Bronchial epithelial cell (primary cell): Measurements from ENCODE around the gene AHCYL2. TPM values are rescaled to one million over a fixed set of nuclear protein-coding genes. Genes with fewer than 3 reads are reported as not detected.
"Not testable (repeated sequence)": the region's sequence is repeated elsewhere in the genome, so short reads cannot be mapped to it uniquely, and the experiment has no call there.

Experiments used
- DNase-seq: peaks from one replicate; pipeline ENCODE4 v3.0.0-alpha.2; 2010; ENCODE audit warnings: low read depth
- FAIRE-seq: peaks from 2 replicates; lab custom pipeline; 2011; peaks lifted over from hg19 to GRCh38; lab: Jason Lieb, UNC
- H3K27me3 ChIP-seq: 2 replicates; pipeline ENCODE4 v1.5.1; 2011; ENCODE audit warnings: low read length; ENCODE audit not compliant: control insufficient read depth, insufficient read depth
- H3K36me3 ChIP-seq: 2 replicates; pipeline ENCODE4 v1.5.1; 2011; ENCODE audit warnings: low read length; ENCODE audit not compliant: control insufficient read depth, insufficient read depth
- H3K4me3 ChIP-seq: 2 replicates; pipeline ENCODE4 v1.5.1; 2011; ENCODE audit warnings: mild to moderate bottlenecking, low read depth, low read length, control low read depth
- total RNA-seq: library from RNA; depleted of rRNA; stranded (reverse); fragments of >200 nt; gene quantifications from 2 replicates; pipeline ENCODE4 v1.2.1, GENCODE V29; 2014
- TF ChIP-seq, protein P1 (sequence below): IDR thresholded peaks from 2 replicates; pipeline ENCODE4 v1.5.1; 2011; ENCODE audit warnings: mild to moderate bottlenecking, moderate library complexity, low read length, control low read depth, inconsistent platforms; ENCODE audit not compliant: insufficient read depth, severe bottlenecking

The AHCYL2 gene
- total RNA-seq, 1 donor from 2014 or later, result 5.0 TPM

- FAIRE-seq, result no peak
- TF ChIP-seq, protein P1, sequence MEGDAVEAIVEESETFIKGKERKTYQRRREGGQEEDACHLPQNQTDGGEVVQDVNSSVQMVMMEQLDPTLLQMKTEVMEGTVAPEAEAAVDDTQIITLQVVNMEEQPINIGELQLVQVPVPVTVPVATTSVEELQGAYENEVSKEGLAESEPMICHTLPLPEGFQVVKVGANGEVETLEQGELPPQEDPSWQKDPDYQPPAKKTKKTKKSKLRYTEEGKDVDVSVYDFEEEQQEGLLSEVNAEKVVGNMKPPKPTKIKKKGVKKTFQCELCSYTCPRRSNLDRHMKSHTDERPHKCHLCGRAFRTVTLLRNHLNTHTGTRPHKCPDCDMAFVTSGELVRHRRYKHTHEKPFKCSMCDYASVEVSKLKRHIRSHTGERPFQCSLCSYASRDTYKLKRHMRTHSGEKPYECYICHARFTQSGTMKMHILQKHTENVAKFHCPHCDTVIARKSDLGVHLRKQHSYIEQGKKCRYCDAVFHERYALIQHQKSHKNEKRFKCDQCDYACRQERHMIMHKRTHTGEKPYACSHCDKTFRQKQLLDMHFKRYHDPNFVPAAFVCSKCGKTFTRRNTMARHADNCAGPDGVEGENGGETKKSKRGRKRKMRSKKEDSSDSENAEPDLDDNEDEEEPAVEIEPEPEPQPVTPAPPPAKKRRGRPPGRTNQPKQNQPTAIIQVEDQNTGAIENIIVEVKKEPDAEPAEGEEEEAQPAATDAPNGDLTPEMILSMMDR, result no peak
- H3K4me3 ChIP-seq, result no peak overlapping the region
- H3K27me3 ChIP-seq, result no peaks in the 10 kb centered on the region
- peak; percentile 4 for DNase-seq
- H3K36me3 ChIP-seq, result peaks cover under 1% of the 10 kb centered on the region
Observed at GRCh38 chr7:129438281-129438838, 213.5 kb downstream of the AHCYL2 start.

GRCh38 chr7:129438839-129439651 is 214.2 kb downstream of the AHCYL2 start:
- FAIRE-seq, result no peak
- H3K27me3 ChIP-seq, result no peaks in the 10 kb centered on the region
- TF ChIP-seq, protein P1, result no peak
- no peak overlapping the region for H3K4me3 ChIP-seq
- H3K36me3 ChIP-seq, result peaks cover 2% of the 10 kb centered on the region
- DNase-seq, result peak; percentile 98

DNA sequence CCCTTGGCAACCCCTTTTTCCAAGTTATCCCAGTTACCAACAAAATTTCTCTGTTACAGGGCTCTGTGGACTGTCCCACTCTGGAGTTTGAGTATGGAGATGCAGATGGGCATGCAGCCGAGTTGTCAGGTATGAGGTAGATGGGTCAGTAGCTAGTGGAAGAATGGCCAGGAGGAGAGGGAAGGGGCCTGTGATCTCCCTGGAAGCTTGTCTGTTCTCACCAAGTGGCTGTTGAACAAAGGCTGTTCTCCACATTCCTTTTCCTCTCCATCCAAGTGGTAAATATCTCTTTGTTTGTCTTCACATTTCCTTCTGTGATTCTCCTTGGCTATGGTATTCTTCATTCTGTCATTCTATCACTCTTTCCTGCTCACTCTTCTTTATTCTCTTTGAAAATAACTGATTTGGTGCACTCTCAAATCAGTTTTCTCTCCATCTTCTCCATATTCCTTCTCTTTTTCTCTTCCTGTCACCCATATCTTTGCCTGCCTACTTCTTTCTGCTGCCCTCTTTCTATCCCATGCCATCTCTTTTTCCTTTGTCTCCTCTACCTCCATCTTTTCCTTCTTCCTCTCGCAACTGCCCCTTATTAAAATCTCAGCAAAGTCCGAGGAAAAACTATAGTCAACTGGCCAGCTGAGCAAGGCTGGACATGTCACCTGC is 215.3 kb downstream of the AHCYL2 start:
- TF ChIP-seq, protein P1, result no peak
- peaks cover 2% of the 10 kb centered on the region for H3K36me3 ChIP-seq
- FAIRE-seq (no peak), DNase-seq (no peak)
- H3K27me3 ChIP-seq, result no peaks in the 10 kb centered on the region
- H3K4me3 ChIP-seq, result no peak overlapping the region

DNA sequence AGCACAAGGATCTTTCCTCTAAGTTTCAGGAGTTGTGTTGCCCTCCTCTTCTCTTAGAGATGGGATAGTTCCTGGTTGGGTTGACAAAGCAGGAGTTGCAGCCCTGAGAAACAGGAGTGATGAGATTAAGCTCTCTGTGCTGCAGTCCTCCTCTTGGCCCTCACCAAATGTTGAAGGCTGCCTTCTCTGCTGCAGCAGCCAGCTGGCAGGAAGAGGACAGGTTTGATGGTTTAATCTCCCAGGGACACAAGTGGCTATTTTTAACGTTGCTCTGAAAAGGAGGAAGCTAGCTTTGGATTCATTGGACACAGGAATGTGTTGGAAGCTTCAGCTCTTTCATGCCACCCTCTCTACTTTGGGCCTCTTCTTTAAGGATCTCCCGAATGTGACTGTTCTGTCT is 218.8 kb downstream of the AHCYL2 start:
- no peak for DNase-seq
- FAIRE-seq, result peak; percentile 23
- peaks cover 2% of the 10 kb centered on the region for H3K36me3 ChIP-seq
- TF ChIP-seq, protein P1, result no peak
- no peaks in the 10 kb centered on the region for H3K27me3 ChIP-seq
- no peak overlapping the region for H3K4me3 ChIP-seq

DNA sequence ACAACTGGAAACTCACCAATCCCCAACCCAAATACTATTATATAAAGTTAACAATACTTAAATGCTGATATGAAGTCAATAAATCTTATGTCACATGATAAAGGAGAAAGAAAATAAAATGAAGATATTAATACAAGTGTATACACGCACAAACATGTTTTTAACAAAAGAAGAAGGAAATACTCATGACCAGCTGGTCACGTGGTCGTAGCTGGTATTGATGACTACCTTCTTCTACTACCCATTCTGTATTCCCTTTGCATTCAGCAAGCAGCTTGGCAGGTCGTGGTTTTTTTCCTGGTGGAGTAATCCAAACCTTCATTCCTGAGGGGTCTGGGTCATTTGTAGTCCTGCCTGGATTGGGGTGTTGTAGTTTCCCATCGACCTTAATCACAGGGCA is 219.9 kb downstream of the AHCYL2 start:
- H3K27me3 ChIP-seq, H3K36me3 ChIP-seq, FAIRE-seq, H3K4me3 ChIP-seq: not testable (repeated sequence)
- peak; percentile 83 for DNase-seq

- not testable (repeated sequence) for FAIRE-seq, H3K4me3 ChIP-seq, DNase-seq, H3K36me3 ChIP-seq, H3K27me3 ChIP-seq
Observed at GRCh38 chr7:129446925-129447324, 222.1 kb downstream of the AHCYL2 start.

DNA sequence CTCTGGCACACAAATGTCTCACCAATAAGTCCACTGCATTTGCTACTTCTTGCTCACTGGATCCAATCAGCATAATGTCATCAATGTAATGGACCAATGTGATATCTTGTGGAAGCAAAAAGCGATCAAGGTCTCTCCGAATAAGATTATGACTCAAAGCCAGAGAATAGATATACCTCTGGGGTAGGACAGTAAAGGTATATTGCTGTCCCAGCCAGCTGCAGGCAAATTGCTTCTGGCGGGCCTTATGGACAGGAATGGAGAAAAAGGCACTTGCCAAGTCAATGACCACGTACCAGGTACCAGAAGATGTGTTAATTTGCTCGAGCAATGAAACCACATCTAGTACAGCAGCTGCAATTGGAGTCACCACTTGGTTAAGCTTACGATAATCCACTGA is 222.6 kb downstream of the AHCYL2 start:
- not testable (repeated sequence) for H3K27me3 ChIP-seq, H3K36me3 ChIP-seq, FAIRE-seq, H3K4me3 ChIP-seq, DNase-seq

- not testable (repeated sequence) for FAIRE-seq, H3K4me3 ChIP-seq, H3K36me3 ChIP-seq, DNase-seq, H3K27me3 ChIP-seq
Observed at GRCh38 chr7:129448608-129449007, 223.8 kb downstream of the AHCYL2 start.
